GM12875 (cell line): Measurements from ENCODE around the gene TMEM80.
A peak's percentile ranks its signal among the peaks of the same experiment; 100 is the strongest.

Experiments
- H3K4me3 ChIP-seq: one replicate; pipeline ENCODE4 v1.5.1; 2011; ENCODE audit warnings: low read depth, low read length, control low read depth
- CTCF ChIP-seq: IDR thresholded peaks from 2 replicates; pipeline ENCODE4 v1.5.1; 2011; ENCODE audit warnings: low read depth, mild to moderate bottlenecking, control low read depth, inconsistent platforms, low read length, moderate library complexity, borderline replicate concordance; ENCODE audit not compliant: insufficient read depth

The TMEM80 gene

DNA sequence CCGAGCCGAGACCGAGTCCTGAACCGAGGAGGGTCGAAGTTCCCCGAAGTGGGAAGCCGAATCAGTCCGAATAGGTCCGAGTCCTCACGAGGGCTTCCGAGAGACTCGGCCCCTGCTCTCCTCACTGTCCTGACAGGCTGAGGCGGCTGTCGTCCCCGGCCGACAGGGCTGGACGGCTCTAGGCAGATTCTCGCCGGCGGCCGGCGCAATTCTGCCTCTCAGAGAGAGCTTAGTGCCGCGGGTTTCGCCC lies 403 bp upstream of the TMEM80 start:
- H3K4me3 ChIP-seq = peak overlapping the region; percentile 87
- no peak for TF ChIP-seq CTCF

- peak overlapping the region; percentile 87 for H3K4me3 ChIP-seq
Observed at GRCh38 chr11:696955-697491, 1.4 kb downstream of the TMEM80 start.

DNA sequence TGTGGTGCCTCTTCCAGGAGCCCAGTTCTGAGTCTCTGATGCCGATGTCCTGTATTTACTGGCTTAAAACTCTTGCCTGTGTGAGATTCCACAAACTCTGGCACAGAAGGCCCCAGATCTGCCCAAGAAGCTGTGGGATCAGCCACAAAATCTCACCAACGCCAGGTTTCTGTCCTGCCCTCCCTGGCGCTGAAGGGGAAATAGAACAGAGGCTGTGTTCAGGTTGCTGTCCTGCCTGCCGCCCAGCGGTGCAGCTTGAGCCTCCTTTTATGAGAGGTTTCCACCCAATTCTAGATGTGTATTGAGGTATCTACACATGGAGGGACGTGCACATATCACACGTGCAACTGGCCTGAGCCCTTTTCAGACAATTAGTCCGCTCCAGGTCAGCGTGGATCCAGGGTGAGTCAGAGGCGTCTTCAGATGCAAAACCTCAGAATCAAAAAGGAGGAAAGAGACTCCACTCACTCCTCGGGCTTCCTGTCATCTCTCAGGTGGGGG lies 2.2 kb downstream of the TMEM80 start:
- no peak for TF ChIP-seq CTCF
- H3K4me3 ChIP-seq = no peak overlapping the region

More at GRCh38 chr11:696955-697491, 1.4 kb downstream of the TMEM80 start:
- TF ChIP-seq CTCF = no peak

DNA sequence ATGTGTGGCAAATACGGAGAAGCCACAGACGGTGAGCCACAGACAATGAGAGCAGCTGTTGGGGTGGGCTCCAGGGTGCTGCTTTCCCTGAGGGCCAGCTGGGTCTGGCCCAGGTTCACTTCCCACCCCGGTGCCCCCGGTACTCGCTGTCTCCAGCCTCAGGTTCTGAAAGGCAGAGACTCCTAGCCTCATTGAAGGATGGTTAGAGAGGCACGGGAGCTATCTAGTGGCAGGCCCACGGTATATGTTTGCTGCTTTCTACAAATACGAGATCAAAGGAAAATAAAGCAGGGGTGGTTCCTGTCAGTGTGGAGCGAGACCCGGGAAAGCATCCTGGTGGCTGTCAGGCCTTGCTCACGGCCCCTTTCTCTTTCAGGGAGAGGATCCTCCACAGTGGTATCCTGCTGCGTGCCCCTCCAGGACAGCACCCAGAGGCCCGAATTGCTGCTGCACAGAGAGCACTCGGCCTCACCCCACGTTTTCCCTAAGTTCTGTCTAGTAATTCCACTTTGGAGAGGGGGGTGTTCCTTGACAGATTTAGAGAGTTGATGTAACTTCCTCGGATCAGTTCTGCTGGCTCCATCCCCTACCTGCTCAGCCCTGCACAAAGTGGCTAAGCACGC lies 3.0 kb downstream of the TMEM80 start:
- no peak for TF ChIP-seq CTCF
- no peak overlapping the region for H3K4me3 ChIP-seq

GRCh38 chr11:699116-699508 lies 3.5 kb downstream of the TMEM80 start:
- no peak for TF ChIP-seq CTCF

DNA sequence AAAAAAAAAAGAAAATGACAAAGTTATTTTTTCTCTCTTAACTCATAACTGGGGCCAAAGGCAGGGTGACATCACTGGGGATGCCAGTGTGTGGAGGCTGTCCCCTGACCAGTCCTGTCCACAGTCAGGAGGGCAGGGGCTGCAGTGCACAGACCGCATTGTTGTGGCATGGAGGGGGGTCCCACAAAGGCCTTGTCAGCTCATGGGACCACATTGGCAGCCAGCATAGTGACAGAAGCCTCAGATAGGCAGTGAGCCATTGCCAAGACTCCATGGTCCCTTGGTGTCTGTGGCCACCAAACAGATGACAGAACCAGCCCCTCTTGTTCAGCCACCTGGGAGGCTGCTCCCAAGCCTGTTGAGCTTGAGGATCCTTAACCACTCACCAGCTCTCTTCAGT lies 4.1 kb downstream of the TMEM80 start:
- H3K4me3 ChIP-seq = no peak overlapping the region
- no peak for TF ChIP-seq CTCF

More at GRCh38 chr11:699116-699508, 3.5 kb downstream of the TMEM80 start:
- H3K4me3 ChIP-seq = no peak overlapping the region

- H3K4me3 ChIP-seq = no peak overlapping the region
- TF ChIP-seq CTCF = no peak
Observed at GRCh38 chr11:701741-702461, 6.3 kb downstream of the TMEM80 start.
